Nephron (organoid): Measurements from ENCODE around the gene DNAAF1.

Experiments used
- H3K27ac Mint-ChIP-seq, 3 experiments: 2 replicates each; pipeline ENCODE4 v1.8.0; 2020; ENCODE audit warnings: mixed read lengths in 3 of 3, mild to moderate bottlenecking in 2 of 3, moderate library complexity in 1 of 3
- H3K27me3 Mint-ChIP-seq: 2 replicates; pipeline ENCODE4 v1.8.0; 2021; ENCODE audit warnings: low read depth, mild to moderate bottlenecking, moderate library complexity, mixed read lengths
- H3K36me3 Mint-ChIP-seq: 2 replicates; pipeline ENCODE4 v1.8.0; 2020; ENCODE audit warnings: low read depth, mixed read lengths
- H3K4me1 Mint-ChIP-seq: 2 replicates; pipeline ENCODE4 v1.8.0; 2020; ENCODE audit warnings: mixed read lengths
- H3K4me3 Mint-ChIP-seq, 3 experiments: 2 replicates each; pipeline ENCODE4 v1.8.0; 2020; ENCODE audit warnings: mild to moderate bottlenecking in 3 of 3, mixed read lengths in 3 of 3, moderate library complexity in 2 of 3
- H3K9me3 Mint-ChIP-seq: 2 replicates; pipeline ENCODE4 v1.8.0; 2020; ENCODE audit warnings: mixed read lengths
- TF ChIP-seq, protein P1 (sequence below), 3 experiments: fragments of 200-600 bp; sonication (generic); IDR thresholded peaks; one replicate each; pipeline ENCODE4 v1.5.0; 2021; ENCODE audit warnings: antibody characterized with exemption in 3 of 3; ENCODE audit not compliant: unreplicated experiment in 3 of 3

DNAAF1 gene

DNA sequence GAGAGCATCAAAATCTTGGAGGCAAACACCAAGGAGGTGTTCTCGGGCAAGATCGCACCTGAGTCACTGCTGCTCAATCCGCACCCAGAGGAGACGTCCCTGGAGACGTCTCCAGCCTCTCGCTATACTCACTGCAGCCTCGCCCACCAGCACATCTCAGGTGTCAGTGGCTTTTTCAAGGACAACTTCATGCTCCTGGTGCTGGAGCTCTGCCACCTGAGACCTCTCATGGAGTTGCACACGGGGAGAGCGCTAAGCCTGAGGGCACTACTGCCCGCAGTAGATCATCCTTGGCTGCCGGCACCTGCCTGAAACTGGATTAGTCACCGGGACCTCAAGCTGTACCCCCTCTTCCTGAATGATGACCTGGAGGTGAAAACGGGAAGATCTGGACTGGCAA lies 25.7 kb upstream of the DNAAF1 start:
- Mint-ChIP-seq H3K36me3 (peaks cover 18% of the 10 kb centered on the region), H3K4me1 (peaks cover 14% of the 10 kb centered on the region), H3K27ac (no peak overlapping the region), H3K27me3 (no peaks in the 10 kb centered on the region), H3K9me3 (no peaks in the 10 kb centered on the region), H3K4me3 (peak overlapping the region in 2 of 3 experiments; percentile 59)
- TF ChIP-seq, protein P1, sequence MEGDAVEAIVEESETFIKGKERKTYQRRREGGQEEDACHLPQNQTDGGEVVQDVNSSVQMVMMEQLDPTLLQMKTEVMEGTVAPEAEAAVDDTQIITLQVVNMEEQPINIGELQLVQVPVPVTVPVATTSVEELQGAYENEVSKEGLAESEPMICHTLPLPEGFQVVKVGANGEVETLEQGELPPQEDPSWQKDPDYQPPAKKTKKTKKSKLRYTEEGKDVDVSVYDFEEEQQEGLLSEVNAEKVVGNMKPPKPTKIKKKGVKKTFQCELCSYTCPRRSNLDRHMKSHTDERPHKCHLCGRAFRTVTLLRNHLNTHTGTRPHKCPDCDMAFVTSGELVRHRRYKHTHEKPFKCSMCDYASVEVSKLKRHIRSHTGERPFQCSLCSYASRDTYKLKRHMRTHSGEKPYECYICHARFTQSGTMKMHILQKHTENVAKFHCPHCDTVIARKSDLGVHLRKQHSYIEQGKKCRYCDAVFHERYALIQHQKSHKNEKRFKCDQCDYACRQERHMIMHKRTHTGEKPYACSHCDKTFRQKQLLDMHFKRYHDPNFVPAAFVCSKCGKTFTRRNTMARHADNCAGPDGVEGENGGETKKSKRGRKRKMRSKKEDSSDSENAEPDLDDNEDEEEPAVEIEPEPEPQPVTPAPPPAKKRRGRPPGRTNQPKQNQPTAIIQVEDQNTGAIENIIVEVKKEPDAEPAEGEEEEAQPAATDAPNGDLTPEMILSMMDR (IDR thresholded peaks at IDR 0.05; ENCODE audit: unreplicated experiment in 3 of 3), result no peak

DNA sequence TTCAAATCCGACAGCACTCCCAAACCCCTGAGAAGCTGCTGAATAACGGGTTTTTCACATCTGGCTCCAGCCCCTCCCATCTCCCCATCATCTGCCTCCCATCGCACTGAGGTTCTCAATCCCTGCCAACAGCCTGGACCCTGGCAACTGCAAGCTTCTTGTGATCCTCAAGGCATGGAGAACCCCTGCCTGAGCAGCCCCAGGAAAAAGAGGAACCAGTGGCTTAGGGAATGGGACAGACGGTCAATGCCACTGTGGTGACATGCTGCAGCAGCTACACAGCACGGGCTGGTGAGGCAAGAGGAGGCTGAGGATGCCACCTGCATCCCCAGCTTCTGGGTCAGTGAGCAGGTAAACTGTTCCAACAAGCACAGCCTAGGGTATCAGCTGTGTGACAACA lies 25.1 kb upstream of the DNAAF1 start:
- TF ChIP-seq, protein P1 (IDR thresholded peaks at IDR 0.05; ENCODE audit: unreplicated experiment in 3 of 3), result no peak

DNA sequence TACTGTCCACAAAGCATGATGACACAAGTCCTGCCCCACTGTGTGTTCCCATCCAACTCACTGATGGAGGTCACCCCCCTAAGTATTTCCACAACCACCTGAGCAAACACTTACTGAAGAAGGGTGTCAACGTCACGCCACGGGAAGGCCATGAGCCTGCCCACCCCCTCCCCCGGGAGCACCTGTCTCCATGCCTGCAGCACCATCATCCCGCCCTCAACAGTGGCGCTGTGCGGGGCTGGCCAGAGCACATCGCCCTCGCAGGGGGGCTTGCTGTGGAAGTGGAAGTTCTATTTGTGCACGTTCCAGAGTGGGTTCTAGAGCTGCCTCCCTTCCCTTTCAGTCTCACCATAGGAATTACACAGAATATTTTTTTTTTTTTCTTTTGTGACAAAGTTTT lies 24.1 kb upstream of the DNAAF1 start:
- no peak overlapping the region for H3K27ac Mint-ChIP-seq
- peak overlapping the region in 1 of 3 experiments; percentile 34 for H3K4me3 Mint-ChIP-seq
- H3K27me3 Mint-ChIP-seq, result no peaks in the 10 kb centered on the region
- peaks cover 4% of the 10 kb centered on the region for H3K4me1 Mint-ChIP-seq
- TF ChIP-seq, protein P1 (IDR thresholded peaks at IDR 0.05; ENCODE audit: unreplicated experiment in 3 of 3), result no peak
- H3K9me3 Mint-ChIP-seq, result no peaks in the 10 kb centered on the region
- H3K36me3 Mint-ChIP-seq, result peaks cover 34% of the 10 kb centered on the region

More for the DNA sequence above, 25.1 kb upstream of the DNAAF1 start:
- peaks cover 25% of the 10 kb centered on the region for H3K36me3 Mint-ChIP-seq
- no peaks in the 10 kb centered on the region for H3K9me3 Mint-ChIP-seq
- H3K4me3 Mint-ChIP-seq, result peak overlapping the region in 2 of 3 experiments; percentile 33 to 59
- no peaks in the 10 kb centered on the region for H3K27me3 Mint-ChIP-seq
- H3K4me1 Mint-ChIP-seq, result peaks cover 13% of the 10 kb centered on the region
- H3K27ac Mint-ChIP-seq, result no peak overlapping the region

DNA sequence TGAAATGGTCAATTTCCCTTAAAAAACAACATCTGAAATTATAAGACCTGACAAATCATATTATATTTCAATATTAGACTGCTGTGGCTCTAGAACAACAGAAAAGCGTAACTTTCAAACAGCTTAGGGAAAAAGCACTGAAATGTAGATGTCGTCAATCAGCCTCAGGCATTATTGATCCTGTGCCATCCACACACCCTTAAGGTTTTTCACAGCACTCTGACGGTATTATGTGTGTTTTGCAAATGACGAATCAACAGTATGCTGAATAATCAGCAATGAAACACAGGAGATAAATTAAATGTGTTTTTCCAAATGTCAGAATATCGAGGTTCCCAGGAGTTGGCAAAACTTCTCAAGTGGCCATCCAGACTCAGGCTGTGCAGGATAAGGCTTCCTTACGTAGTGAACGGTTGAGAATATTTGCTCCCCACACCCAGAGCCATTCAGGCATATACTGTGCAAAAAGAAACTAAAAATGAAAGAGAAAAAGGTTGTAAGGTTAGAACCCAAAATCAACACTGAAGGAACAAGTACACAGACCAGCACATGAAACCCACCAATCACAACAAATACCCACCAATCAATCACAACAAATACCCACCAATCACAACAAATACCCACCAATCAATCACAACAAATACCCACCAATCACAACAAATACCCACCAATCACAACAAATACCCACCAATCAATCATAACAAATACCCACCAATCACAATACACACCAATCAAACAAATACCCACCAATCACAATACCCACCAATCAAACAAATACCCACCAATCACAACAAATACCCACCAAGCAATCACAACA lies 20.6 kb upstream of the DNAAF1 start:
- Mint-ChIP-seq H3K4me1 (no peaks in the 10 kb centered on the region), H3K4me3 (peak overlapping the region in 1 of 3 experiments; percentile 24), H3K36me3 (peaks cover 50% of the 10 kb centered on the region), H3K27me3 (no peaks in the 10 kb centered on the region), H3K9me3 (no peaks in the 10 kb centered on the region), H3K27ac (no peak overlapping the region)
- TF ChIP-seq, protein P1 (IDR thresholded peaks at IDR 0.05; ENCODE audit: unreplicated experiment in 3 of 3), result no peak

DNA sequence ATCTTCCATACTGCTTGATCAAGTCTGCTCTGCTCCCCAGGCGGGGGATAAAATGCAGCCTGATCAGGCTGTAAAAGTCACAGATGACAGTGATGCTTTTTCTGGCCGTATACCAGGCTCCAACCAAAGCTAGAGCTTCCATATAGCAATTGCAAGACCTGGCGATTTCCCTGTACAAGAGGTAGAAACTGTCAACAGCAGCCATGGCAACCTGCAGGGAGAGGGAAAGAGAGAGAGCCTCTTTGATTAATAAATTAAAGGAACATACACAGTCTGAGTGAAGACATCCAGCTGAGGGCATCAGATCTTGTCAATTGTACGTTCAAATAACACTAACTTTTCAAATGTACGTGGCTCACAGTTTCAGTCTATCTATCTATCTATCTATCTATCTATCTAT lies 14.0 kb upstream of the DNAAF1 start:
- Mint-ChIP-seq H3K36me3 (peaks cover 39% of the 10 kb centered on the region), H3K4me3 (no peak overlapping the region), H3K27ac (no peak overlapping the region), H3K4me1 (peaks cover 10% of the 10 kb centered on the region), H3K27me3 (no peaks in the 10 kb centered on the region), H3K9me3 (no peaks in the 10 kb centered on the region)
- TF ChIP-seq, protein P1 (IDR thresholded peaks at IDR 0.05; ENCODE audit: unreplicated experiment in 3 of 3), result no peak
